Inferior parietal cortex (tissue), 1 donor: ENCODE results near the gene OPA3.
A peak's percentile ranks its signal among the peaks of the same experiment; 100 is the strongest.

Experiments
- DNase-seq: peaks from one replicate; pipeline ENCODE4 v3.0.0-alpha.2; 2016; ENCODE audit errors: extremely low spot score

The OPA3 gene

GRCh38 chr19:45598267-45599001 lies 13.8 kb upstream of the OPA3 start:
- no peak for DNase-seq

GRCh38 chr19:45597425-45598111 lies 13.0 kb upstream of the OPA3 start:
- DNase-seq = no peak

GRCh38 chr19:45595814-45596213 lies 11.2 kb upstream of the OPA3 start:
- no peak for DNase-seq

- DNase-seq = no peak
These were observed 8.9 kb upstream of the OPA3 start for GRCh38 chr19:45593520-45593919.

- no peak for DNase-seq
These were observed 7.8 kb upstream of the OPA3 start for GRCh38 chr19:45592366-45592765.

- DNase-seq = no peak
These were observed 7.0 kb upstream of the OPA3 start for GRCh38 chr19:45591638-45592005.

DNA sequence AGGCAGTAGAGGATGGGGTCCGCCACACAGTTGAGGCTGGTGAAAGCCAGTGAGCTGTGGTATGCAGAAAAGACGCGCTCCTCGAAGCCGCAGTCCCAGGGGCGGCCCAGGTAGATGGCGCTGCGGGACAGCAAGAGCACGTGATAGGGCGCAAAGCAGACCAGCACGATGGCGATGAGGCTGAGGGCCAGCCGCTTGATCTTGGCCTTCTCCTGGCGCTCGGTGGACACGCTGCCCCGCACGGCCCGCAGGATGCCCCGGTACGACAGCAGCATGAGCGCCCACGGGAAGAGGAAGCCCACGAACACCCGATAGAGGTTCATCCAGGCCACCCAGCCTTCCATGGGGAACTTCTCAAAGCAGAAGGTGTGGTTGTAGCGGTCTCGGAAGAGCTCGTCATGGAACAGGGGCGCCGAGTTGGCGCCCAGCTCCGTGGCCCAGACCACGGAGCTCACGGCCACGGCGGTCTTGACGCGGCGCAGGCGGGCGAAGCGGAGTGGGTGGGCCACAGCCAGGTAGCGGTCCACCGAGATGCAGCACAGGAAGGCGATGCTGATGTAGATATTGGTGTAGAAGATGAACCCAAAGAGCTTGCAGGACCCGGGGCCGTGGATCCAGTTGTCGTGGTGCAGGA lies 6.5 kb upstream of the OPA3 start:
- DNase-seq = no peak

DNA sequence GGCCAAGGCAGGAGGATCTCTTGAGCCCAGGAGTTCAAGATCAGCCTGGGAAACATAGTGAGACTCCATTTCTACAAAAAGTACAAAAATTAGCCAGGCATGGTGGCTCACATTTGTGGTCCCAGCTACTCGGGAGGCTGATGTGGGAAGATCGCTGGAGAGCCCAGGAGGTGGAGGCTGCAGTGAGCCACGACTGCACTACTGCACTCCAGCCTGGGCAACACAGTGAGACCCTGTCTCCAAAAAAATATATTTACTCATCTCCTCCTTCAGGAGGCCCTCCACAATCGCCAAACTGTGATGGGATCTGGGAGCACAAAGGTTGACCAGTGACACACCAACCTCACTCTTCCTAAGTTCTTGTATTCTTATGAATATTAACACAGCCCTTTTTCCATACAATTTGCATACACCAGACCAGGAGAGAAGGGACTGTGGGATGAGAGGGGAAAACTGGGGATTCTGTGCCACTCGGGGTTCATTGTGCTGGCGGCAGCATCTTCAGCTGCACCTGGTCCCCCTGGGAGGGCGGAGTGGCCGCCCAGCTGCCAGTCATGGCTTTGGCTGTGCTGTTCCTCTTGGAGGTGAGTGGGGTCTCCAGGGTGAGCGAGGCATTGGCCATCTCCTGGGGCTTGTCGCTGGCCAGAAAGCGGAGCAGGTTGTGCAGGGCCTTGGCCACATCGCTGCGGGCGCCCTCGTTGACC lies 5.8 kb upstream of the OPA3 start:
- no peak for DNase-seq

GRCh38 chr19:45589768-45590167 lies 5.2 kb upstream of the OPA3 start:
- no peak for DNase-seq

DNA sequence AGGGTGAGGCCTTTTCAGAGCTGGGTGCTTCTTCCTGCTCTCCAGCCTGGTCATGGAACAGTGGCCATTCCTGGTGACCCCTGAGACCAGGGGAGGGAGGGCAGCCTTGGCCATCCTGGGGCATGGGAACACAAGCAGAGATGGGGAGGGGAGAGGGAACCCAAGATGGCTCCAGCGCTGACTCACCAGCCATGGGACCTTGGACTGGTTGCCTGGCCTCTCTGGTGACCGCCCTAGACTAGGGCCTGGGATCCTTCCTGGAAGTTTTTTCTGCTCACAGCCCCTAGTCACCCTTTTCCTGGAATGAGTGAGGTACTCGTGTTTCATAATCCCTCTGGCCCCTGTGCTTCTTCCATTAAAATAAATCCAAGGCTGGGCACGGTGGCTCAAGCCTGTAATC lies 3.3 kb upstream of the OPA3 start:
- DNase-seq = no peak

GRCh38 chr19:45585158-45585577 lies 566 bp upstream of the OPA3 start:
- no peak for DNase-seq

- no peak for DNase-seq
These were observed 3.0 kb downstream of the OPA3 start for GRCh38 chr19:45581576-45581975.

- peak; percentile 11 for DNase-seq
These were observed 5.7 kb downstream of the OPA3 start for GRCh38 chr19:45578861-45579260.

DNA sequence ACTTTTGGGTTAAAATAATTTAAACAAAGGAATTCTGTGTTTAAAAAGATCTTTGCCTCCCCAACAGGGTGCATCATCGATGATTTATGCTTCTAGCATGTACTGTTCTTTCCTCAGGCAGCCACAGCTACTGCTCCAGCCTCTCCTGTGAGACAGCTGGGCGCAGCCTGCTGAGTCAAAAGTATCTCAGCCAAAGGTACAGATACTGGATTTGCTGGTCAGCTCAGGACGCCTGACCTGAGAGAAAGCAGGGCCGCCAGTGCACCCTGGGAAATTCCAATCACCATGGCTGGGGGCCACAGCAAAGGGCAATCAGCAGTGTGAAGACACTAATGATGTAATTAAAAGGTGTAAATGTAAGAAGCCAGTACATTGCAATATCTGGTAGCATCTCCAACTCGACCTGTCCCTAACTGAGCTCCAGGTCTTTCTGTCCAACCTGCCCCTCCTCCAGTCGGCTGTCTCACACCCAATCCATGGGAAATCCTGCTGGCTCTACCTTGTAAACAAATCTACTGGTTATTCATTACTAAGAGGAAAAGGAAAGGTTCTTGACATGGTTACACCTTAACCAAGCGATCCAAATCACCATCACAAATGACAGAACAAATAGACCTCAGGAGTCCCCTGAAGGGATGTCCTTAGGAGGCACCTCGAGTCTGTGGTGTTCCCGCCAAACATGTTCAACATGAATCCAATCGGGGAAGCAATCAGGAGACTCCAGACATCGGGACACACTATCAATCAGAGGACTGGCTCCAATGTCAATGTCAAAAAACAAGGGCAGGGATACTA lies 7.3 kb downstream of the OPA3 start:
- no peak for DNase-seq

GRCh38 chr19:45576682-45577081 lies 7.9 kb downstream of the OPA3 start:
- DNase-seq = no peak

GRCh38 chr19:45575216-45575615 lies 9.4 kb downstream of the OPA3 start:
- DNase-seq = no peak

GRCh38 chr19:45574526-45574925 lies 10.1 kb downstream of the OPA3 start:
- no peak for DNase-seq

- no peak for DNase-seq
These were observed 13.0 kb downstream of the OPA3 start for GRCh38 chr19:45571457-45572220.

GRCh38 chr19:45569619-45570421 lies 14.8 kb downstream of the OPA3 start:
- no peak for DNase-seq

DNA sequence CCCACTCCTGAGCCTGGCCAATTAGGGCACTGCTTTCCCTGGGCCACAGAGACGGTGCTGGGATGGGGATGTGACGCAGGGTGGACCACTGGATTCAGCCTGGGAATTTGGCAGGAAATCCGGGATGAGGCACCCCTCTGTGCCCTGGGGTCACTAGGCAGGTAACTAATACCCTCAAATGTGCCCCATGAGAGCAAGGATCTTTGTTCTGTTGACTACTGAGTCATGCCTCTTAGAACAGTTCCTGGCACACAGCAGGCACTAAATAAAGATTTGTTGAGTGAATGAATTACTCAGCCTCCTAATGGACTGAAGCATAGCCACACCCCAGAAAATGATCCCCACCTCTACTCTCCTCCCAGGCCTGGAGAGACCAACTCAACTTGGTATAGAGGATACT lies 15.9 kb downstream of the OPA3 start:
- DNase-seq = no peak
